ENCODE data around the gene ANGEL1.
A peak's percentile ranks its signal among the peaks of the same experiment; 100 is the strongest.

The ANGEL1 gene

GRCh38 chr14:76810525-76810924 is 2.2 kb downstream of the ANGEL1 start:
- Histone ChIP-seq H3K9me3 (ENCODE audit: low read length) (no peaks in the 10 kb centered on the region), H3K4me1 (ENCODE audit: insufficient read depth, low read length, severe bottlenecking) (peaks cover 23% of the 10 kb centered on the region), H3F3A (ENCODE audit: insufficient read depth, low read length) (no peaks in the 10 kb centered on the region), H3K27ac (ENCODE audit: low read depth, low read length, poor library complexity, severe bottlenecking) (no peak overlapping the region), H3K79me2 (ENCODE audit: insufficient read depth, low read length) (no peaks in the 10 kb centered on the region), H3K36me3 (ENCODE audit: insufficient read depth, low read length) (peaks cover 38% of the 10 kb centered on the region; the same call in 1 of the 2 replicates), H4K20me1 (ENCODE audit: insufficient read depth, low read length) (no peaks in the 10 kb centered on the region), H3K9me2 (ENCODE audit: low read depth, low read length) (no peaks in the 10 kb centered on the region), H3K27me3 (ENCODE audit: insufficient read depth, low read length) (no peaks in the 10 kb centered on the region), H2AFZ (ENCODE audit: low read length) (no peak overlapping the region), H3K4me3 (ENCODE audit: low read depth, low read length, poor library complexity, severe bottlenecking) (peak overlapping the region; percentile 88), H3K4me2 (ENCODE audit: low read length) (peak overlapping the region; percentile 99), H3K9ac (ENCODE audit: low read length) (peak overlapping the region; percentile 89; the same call in 1 of the 2 replicates)
- TF ChIP-seq EZH2 (IDR thresholded peaks at IDR 0.05; ENCODE audit: borderline replicate concordance, low read length) (no peak), CTCF (IDR thresholded peaks at IDR 0.05; ENCODE audit: low read length) (no peak)

GRCh38 chr14:76808990-76809389 is 3.7 kb downstream of the ANGEL1 start:
- peaks cover 50% of the 10 kb centered on the region for H3K36me3 ChIP-seq (ENCODE audit: insufficient read depth, low read length)
- no peaks in the 10 kb centered on the region for H3K79me2 ChIP-seq (ENCODE audit: insufficient read depth, low read length)
- H3K9me3 ChIP-seq (ENCODE audit: low read length): no peaks in the 10 kb centered on the region
- no peak overlapping the region for H3K27ac ChIP-seq (ENCODE audit: low read depth, low read length, poor library complexity, severe bottlenecking)
- H3K9ac ChIP-seq (ENCODE audit: low read length): no peak overlapping the region
- H3K9me2 ChIP-seq (ENCODE audit: low read depth, low read length): no peaks in the 10 kb centered on the region
- TF ChIP-seq CTCF (IDR thresholded peaks at IDR 0.05; ENCODE audit: low read length) (no peak), EZH2 (IDR thresholded peaks at IDR 0.05; ENCODE audit: borderline replicate concordance, low read length) (no peak)
- peaks cover 23% of the 10 kb centered on the region for H3K4me1 ChIP-seq (ENCODE audit: insufficient read depth, low read length, severe bottlenecking)
- H4K20me1 ChIP-seq (ENCODE audit: insufficient read depth, low read length): no peaks in the 10 kb centered on the region
- no peaks in the 10 kb centered on the region for H3F3A ChIP-seq (ENCODE audit: insufficient read depth, low read length)
- no peak overlapping the region for H3K4me3 ChIP-seq (ENCODE audit: low read depth, low read length, poor library complexity, severe bottlenecking)
- no peak overlapping the region for H2AFZ ChIP-seq (ENCODE audit: low read length)
- H3K27me3 ChIP-seq (ENCODE audit: insufficient read depth, low read length): no peaks in the 10 kb centered on the region
- no peak overlapping the region for H3K4me2 ChIP-seq (ENCODE audit: low read length)

- no peak overlapping the region for H3K4me2 ChIP-seq (ENCODE audit: low read length)
- TF ChIP-seq CTCF (IDR thresholded peaks at IDR 0.05; ENCODE audit: low read length): no peak
- TF ChIP-seq EZH2 (IDR thresholded peaks at IDR 0.05; ENCODE audit: borderline replicate concordance, low read length): no peak
- no peaks in the 10 kb centered on the region for H3F3A ChIP-seq (ENCODE audit: insufficient read depth, low read length)
- no peaks in the 10 kb centered on the region for H4K20me1 ChIP-seq (ENCODE audit: insufficient read depth, low read length)
- H2AFZ ChIP-seq (ENCODE audit: low read length): no peak overlapping the region
- H3K27ac ChIP-seq (ENCODE audit: low read depth, low read length, poor library complexity, severe bottlenecking): no peak overlapping the region
- no peaks in the 10 kb centered on the region for H3K9me3 ChIP-seq (ENCODE audit: low read length)
- no peak overlapping the region for H3K4me3 ChIP-seq (ENCODE audit: low read depth, low read length, poor library complexity, severe bottlenecking)
- peaks cover 60% of the 10 kb centered on the region for H3K36me3 ChIP-seq (ENCODE audit: insufficient read depth, low read length)
- no peak overlapping the region for H3K9ac ChIP-seq (ENCODE audit: low read length)
- no peaks in the 10 kb centered on the region for H3K9me2 ChIP-seq (ENCODE audit: low read depth, low read length)
- no peaks in the 10 kb centered on the region for H3K27me3 ChIP-seq (ENCODE audit: insufficient read depth, low read length)
- no peaks in the 10 kb centered on the region for H3K79me2 ChIP-seq (ENCODE audit: insufficient read depth, low read length)
- peaks cover 19% of the 10 kb centered on the region for H3K4me1 ChIP-seq (ENCODE audit: insufficient read depth, low read length, severe bottlenecking)
Measured at GRCh38 chr14:76808011-76808410, 4.7 kb downstream of the ANGEL1 start.

Data from OCI-LY1 (cell line).